SHP77 treated with DMSO at 0.1 percent for 48 hours (cell line): Measurements from ENCODE around the gene ARHGEF19.
"Not testable (repeated sequence)": the region's sequence is repeated elsewhere in the genome, so short reads cannot be mapped to it uniquely, and the experiment has no call there.

Experiments used
- DNase-seq: peaks from one replicate; lab custom pipeline; 2025; lab: John Stamatoyannopoulos, UW

The ARHGEF19 gene

GRCh38 chr1:16244650-16245285 is 32.3 kb upstream of the ARHGEF19 start:
- no peak for DNase-seq

- DNase-seq = peak; percentile 18
Measured at GRCh38 chr1:16243936-16244649, 31.6 kb upstream of the ARHGEF19 start.

- DNase-seq = no peak
Measured at GRCh38 chr1:16243215-16243610, 30.8 kb upstream of the ARHGEF19 start.

- no peak for DNase-seq
Measured at GRCh38 chr1:16242556-16243214, 30.2 kb upstream of the ARHGEF19 start.

GRCh38 chr1:16241221-16241708 is 28.8 kb upstream of the ARHGEF19 start:
- no peak for DNase-seq

GRCh38 chr1:16239972-16240491 is 27.6 kb upstream of the ARHGEF19 start:
- no peak for DNase-seq

GRCh38 chr1:16237343-16237830 is 24.9 kb upstream of the ARHGEF19 start:
- no peak for DNase-seq

GRCh38 chr1:16236511-16237342 is 24.3 kb upstream of the ARHGEF19 start, which contains the start of gene CPLANE2:
TSS of gene CPLANE2 (minus strand) at chr1:16237183. CDS start at chr1:16236742, 441 bp downstream.
- peak; percentile 71 for DNase-seq

- no peak for DNase-seq
Measured at GRCh38 chr1:16235944-16236510, 23.6 kb upstream of the ARHGEF19 start.

- DNase-seq = no peak
Measured at GRCh38 chr1:16235347-16235746, 22.9 kb upstream of the ARHGEF19 start.

GRCh38 chr1:16233431-16233830 is 21.0 kb upstream of the ARHGEF19 start:
- no peak for DNase-seq

GRCh38 chr1:16232316-16232710 is 19.9 kb upstream of the ARHGEF19 start:
- no peak for DNase-seq

- DNase-seq = no peak
Measured at GRCh38 chr1:16231331-16232315, 19.2 kb upstream of the ARHGEF19 start.

- no peak for DNase-seq
Measured at GRCh38 chr1:16230744-16231143, 18.3 kb upstream of the ARHGEF19 start.

- DNase-seq = no peak
Measured at GRCh38 chr1:16229976-16230740, 17.7 kb upstream of the ARHGEF19 start.

- DNase-seq = no peak
Measured at GRCh38 chr1:16226490-16227179, 14.2 kb upstream of the ARHGEF19 start.

GRCh38 chr1:16226129-16226489 is 13.7 kb upstream of the ARHGEF19 start:
- no peak for DNase-seq

- no peak for DNase-seq
Measured at GRCh38 chr1:16224472-16224871, 12.0 kb upstream of the ARHGEF19 start.

GRCh38 chr1:16222716-16223115 is 10.3 kb upstream of the ARHGEF19 start:
- not testable (repeated sequence) for DNase-seq
